HL-60/S4 (cell line): ENCODE results near the gene DIAPH2.

ENCODE experiments used
- in situ Hi-C: fragments of 300-500 bp; cut with MboI; formaldehyde crosslinking; loops from 2 replicates; pipeline ENCODE4 v1.14.3; 2022; ENCODE audit warnings: low sequenced_read_pairs

Gene DIAPH2

DNA sequence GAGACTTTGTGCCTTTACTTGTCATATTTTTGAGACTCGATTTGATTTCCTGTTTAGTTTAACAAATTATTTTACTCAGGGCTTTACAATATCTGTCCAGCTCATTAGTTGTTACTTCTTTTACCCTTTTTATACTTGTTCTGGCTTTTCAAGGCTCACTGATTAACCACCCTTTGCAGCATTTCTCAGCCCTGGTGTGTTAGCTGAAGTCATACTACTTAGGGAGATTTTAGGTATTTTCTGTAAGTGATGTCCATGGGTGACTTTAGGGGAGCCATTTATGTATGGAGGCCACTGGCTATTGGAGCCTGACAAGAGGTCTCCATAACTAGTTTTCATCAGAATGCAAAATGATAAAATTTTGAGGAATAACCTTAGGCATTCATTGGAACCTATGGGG lies 346.3 kb downstream of the DIAPH2 start:
- in situ Hi-C loops = no loop called here

DNA sequence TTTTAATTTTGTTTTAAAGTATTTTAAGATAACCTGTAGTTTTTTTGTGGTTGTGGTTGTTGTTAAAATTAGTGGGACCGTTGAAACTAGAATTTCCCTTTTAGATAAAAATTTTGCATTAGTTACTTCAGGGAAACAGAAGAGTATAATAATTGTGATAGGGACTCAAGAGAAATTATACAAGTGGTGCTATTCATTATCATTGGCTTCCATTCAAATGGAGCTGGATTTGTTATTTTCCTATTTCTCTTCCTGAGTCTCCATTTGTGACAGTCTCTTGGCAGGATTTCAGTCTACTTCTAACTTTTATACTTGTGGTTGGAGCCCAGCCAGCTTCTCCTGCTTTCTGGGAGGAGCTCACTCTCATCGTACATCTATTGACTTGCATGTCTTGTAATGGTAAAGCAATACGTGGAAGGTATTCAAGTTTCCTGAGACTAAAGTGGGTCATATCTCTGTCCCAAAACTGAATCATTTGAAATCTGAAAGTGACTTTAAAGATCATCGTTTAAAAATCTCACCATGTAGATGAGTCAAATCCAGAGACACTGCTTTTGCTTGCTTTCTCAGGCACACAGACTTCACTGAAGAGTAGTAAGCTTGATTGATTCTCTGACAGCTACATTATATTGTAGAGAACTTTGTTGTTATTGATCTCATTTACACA lies 354.9 kb downstream of the DIAPH2 start:
- in situ Hi-C loops = no loop called here

DNA sequence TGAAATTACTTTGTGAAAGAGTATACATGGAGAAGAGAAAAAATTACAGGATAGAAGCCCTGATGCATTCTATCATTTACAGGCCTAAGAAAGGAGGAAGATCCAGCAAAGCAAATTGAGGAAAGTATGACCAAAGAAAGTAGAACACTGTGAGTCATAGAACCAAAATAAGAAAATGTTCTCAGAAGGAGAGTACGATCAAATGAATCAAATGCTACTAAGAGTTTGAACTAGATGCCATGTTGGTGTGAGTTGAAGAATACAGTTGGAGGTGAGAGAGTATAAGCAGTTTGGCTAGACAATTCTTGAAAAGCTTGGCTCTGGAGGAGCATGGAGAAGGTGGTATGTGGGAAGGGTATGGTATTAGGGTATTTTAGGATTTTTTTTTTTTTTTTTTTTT lies 360.8 kb downstream of the DIAPH2 start:
- in situ Hi-C loops = no loop called here

DNA sequence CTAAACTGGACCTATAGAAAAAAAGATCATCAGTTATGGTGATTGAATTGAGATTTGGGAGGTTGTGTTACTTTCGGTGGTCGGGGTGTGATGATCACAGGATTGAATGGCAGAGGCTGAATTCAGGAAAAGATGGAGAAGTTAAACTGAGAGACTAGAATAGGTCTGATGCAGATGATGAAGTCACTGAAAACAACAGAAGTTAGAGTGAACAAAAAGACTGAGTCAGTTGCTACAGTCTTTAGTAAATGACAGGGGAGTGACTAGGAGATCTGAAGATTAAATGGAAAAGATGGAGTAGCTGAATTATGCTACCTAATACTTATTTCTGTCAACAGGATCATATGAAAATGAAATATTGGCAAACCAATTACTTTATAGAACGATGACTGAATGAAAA lies 362.2 kb downstream of the DIAPH2 start:
- in situ Hi-C loops = no loop called here

DNA sequence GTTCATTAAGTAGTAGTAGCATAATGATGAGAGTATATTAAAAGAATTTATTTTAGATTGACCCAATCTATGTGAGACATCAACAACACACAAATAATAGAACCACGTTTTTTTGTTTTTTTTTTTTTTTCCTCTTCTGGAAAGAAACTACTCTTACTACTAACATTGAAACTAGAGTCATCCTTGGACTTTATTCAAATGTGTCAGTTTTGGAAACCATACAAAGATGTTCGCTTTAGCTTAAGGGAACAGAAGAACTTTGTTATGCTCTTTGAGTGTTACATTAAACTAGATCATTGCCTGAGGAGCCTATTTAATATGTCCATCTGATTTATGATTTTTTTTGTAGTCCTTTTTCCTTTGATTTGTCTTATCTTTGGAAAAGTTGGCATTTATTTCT lies 365.8 kb downstream of the DIAPH2 start:
- in situ Hi-C loops = no loop called here

DNA sequence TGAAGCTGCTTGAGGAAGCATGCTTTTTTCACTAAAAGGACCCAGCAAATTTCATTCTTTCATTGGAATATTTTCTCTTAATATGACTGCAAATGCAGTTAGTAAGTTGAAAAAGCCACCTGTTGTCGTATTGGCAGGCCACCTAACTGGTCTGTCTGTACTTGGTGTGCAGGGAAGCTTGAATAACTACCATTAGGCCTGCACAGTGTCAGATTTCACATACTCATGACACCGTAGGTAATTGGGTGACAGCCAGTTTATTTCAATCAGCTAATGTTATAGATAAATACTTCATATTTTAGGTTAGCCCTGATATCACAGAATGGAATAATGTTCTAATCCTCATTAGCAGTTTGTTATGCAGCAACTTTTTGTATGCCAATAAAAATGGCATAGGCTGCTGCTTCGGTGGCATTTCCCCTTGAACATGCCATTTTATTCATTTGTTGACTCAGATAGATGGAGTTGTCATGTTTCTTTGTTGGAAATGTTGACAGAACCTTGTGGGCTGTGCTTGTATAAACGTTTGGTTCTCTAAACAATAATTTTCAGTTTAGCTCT lies 372.8 kb downstream of the DIAPH2 start:
- in situ Hi-C loops = no loop called here

DNA sequence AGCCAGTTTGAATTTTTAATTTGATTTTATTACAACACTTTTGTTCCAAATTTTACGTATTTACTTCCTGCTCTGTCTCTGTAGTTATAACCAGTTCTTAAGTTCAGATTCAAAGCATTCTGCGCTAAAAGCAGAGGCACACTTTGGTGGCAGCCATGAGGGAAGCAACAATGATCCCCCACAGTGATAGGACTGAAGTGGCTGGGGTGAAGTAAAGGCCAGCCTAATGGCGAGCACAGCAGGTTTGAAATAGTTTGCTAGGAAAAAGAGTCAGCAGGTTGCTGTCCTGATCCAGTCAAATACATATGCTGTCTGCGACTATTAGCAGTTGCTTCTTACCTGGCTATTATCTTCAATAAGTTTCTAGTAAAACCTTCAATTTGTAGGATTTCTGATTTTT lies 375.4 kb downstream of the DIAPH2 start:
- in situ Hi-C loops = no loop called here

DNA sequence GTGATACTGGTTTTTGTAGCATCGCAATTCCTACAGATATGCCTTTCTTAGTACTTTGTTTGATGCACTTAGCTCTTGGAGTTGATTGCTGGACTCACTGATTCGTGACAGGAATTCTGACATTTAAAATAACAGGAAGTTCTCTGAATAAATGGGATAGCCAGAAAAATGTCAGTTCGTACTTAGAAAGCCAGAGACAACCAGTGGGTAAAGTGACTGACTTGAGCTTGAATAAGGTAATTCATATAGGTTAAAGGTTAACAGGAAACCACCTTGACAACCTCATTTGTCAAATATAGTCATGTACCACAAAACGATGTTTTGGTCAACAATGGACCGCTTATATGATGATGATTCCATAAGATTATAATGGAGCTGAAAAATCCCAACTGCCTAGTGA lies 380.4 kb downstream of the DIAPH2 start:
- in situ Hi-C loops = no loop called here

DNA sequence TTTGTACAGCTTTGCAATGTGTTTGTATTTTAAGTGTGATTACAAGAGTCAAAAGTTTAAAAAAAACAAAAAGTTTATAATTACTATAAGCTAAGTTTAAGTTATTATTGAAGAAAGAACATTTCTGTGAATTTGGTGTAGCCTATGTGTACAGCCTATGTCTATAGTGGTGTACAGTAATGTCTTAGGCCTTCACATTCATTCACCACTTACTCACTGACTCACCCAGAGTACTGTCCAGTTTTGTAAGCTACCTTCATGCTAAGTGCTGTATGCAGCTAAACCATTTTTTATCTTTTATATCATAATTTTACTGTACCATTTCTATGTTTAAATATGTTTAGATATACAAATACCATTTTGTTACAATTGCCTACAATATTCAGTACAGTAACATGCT lies 381.3 kb downstream of the DIAPH2 start:
- in situ Hi-C loops = no loop called here

DNA sequence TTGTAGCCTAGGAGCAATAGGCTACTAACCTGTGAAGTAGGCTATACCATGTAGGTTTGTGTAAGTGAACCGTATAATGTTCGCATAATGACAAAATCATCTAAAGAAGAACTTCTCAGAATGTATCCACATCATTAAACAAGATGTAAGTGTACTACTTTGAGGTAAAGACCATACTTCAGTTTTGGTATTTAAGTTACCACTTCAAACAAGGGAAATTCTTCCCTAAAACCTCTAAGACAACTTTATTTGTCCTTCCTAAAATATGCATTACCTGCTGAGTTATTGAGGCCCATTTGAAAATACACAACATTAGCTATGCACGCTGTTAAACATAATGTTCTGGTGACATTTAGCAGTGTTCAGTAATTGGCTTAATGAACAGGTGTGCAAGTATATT lies 381.7 kb downstream of the DIAPH2 start:
- in situ Hi-C loops = no loop called here

DNA sequence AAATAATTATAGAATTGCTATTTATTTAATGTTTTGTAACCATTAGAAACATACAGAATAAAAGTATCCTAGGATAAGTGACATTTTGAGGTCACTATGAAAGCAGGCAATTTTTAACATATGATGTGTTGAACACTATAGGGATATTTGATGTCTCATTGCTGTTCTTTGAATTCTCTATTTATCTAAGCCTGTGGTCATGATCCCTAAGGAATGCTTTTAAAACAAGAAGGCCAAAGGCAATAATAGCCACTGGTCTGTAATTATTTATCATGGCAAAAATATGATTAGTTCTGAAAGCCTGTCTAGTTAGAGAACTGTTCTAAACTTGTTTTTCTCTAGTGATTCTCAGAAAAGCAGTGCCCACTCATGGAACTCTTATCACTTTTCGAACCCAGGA lies 385.7 kb downstream of the DIAPH2 start:
- in situ Hi-C loops = no loop called here

DNA sequence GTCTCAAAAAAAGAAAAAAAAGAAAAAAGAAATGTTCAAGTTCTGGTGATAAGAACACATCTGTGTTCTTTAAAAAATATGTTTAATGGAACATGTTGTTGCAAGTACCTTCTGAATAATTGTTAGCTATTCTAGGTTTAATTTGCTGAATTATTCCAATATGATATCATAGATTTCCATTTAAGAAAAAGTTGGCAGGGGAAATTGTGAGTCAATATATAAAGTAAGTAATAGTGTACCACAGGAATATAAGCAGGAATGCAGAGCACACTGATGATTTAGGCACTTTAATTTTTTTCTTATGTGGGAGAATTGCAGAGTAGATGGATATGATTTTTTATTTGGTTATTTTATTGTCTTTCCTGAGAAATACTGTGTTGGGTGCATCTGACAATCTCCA lies 389.8 kb downstream of the DIAPH2 start:
- in situ Hi-C loops = no loop called here

DNA sequence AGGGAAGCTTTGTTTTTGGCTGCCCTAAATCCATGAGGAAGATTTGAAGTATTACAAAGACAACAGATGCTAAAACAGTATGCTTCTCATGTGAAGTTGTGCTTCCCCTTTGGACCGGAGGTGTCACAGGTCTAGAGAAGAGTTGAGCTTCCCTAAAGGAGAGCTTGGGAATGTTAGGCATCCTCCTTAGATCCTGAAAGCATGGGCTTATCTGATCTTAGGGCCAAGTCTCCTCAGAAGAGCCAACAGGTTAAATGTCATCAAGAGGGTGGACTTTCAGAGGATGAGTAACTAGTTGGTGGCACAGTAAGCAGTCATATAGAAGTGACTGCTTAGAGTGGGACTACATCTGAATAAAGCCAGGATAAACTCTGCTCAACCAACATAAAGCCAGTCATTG lies 404.5 kb downstream of the DIAPH2 start:
- in situ Hi-C loops = no loop called here

DNA sequence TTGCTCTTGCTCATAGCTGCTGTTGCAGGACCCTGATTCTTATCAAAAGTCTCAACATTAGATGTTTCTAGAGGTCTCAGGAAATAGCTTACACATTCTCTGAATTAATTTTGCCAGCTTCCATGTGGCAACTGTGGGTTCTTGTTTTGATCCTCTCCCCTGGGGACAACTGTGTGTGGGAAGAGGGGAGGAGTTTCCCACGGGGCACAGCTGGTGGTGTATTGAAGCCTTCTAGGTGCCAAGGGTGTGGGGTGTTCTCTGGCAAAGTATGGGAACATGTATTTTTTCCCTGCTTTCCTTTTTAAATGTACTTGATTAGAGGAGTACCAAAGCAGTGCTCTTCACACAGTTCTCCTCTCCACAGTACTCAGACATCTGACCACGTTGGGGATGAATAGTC lies 411.7 kb downstream of the DIAPH2 start:
- in situ Hi-C loops = no loop called here

DNA sequence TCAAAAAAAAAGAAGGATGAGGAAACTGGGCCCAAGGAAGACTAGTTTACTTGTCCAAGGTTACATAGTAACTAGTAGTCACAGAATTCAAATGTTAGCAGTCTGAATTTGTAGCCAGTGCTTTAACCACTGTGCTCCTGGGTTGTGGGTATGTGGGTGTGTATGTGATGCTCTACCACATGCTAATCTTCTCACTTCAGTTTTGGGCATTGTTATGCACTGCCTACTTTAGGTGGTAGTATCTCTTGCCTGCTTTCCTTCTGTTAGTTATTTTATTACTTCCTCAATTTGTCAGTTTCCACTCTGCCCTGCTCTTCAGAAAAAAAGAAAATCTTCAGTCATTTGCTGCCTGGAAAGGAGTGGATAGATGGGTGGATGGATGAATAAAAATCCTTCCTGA lies 418.3 kb downstream of the DIAPH2 start:
- in situ Hi-C loops = no loop called here

DNA sequence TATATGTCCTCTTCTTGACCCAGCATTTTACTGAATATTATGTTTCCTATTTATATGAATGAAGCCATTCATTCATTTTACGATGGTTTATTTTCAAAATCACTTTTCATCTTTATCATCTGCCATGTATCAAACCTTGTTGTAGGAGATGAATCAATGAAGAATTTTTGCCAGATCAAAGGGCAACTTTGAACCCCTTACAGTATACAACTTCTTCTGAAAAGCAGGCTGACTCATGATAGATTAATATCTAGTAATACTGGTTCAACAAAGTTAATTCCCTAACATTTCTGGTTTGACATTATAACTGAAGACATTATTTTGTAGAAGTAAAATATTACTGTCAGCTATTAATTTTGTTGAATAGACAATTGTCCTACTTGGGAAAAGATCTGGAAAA lies 425.1 kb downstream of the DIAPH2 start:
- in situ Hi-C loops = no loop called here

DNA sequence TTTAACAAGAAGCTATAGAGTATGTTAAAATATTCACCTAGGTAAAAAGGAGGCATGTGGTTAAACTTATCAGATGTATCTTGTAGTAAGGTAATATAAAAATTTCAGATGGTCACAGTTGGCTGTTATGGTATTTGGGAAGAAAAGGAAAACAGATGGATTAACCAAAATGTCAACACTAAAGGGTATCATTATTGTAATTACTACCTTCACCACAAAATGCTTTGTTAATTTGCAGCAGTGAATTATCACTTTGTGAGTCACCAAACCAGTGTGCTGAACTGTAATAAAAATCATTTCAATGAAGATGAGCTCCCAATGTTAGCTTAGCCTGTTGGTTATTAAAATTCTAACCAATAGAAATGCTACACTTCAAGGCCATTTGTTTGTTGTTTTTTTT lies 432.9 kb downstream of the DIAPH2 start:
- in situ Hi-C loops = no loop called here

DNA sequence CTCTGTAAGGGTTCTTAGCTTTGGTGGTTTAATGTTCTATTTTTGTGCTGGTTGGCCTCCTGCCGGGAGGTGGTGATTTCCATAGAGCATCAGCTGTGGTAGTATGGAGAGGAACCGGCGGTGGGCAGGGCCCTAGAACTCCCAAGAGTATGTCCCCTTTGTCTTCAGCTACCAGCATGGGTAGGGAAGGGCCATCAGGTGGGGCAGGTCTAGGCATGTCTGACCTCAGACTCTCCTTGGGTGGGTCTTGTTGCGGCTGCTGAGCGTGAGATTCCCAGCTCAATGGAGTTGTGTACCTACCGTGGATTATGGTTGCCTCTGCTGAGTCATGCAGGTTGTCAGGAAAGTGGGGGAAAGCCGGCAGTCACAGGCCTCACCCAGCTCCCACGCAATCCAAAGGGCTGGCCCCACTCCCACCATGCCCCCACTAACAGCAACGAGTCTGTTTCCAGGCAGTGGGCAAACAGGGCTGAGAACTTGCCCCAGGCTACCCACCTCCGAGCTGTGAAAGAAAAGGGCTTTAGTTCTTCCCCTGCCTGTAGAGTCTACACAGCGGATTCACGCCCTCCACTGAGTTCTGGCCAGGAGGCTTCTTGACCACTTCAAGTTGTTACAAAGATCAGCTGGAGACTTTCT lies 434.9 kb downstream of the DIAPH2 start:
- in situ Hi-C loops = no loop called here

DNA sequence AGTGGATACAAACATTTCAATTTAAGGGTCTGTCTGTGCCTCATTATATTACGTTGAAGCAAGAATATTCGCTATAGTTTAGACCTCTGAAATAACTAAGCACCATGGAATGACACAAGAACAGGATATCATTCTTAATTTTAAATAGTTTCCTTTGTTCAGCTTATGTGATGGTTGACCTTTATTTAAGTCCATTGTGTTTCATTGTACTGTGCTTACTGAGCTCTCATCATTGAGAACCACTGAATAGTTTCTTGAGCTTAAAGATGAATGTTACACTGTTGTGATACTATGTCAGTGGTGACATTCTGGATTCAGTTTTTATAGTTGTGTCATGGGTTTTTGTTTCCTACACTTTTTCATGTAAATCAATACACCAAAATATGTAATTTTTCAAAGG lies 438.4 kb downstream of the DIAPH2 start:
- in situ Hi-C loops = no loop called here

DNA sequence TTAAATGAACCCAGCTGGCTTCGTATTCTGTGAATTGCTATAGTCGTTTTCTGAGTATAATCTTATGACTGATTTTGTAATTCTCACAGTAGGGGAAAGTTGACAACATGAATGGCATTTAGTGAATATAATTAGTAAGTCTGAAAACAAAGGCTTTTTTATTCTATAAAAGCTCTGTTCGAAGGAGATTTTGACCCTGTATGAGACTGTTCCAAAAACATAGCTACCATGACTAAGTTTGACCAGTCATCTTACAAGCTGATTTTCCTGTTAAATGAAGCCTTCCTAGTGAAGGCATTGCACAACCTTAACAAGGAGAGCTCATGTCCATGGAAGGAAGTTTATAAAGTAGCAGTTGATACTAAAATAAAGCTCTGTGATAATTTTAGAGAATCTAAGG lies 441.4 kb downstream of the DIAPH2 start:
- in situ Hi-C loops = no loop called here

DNA sequence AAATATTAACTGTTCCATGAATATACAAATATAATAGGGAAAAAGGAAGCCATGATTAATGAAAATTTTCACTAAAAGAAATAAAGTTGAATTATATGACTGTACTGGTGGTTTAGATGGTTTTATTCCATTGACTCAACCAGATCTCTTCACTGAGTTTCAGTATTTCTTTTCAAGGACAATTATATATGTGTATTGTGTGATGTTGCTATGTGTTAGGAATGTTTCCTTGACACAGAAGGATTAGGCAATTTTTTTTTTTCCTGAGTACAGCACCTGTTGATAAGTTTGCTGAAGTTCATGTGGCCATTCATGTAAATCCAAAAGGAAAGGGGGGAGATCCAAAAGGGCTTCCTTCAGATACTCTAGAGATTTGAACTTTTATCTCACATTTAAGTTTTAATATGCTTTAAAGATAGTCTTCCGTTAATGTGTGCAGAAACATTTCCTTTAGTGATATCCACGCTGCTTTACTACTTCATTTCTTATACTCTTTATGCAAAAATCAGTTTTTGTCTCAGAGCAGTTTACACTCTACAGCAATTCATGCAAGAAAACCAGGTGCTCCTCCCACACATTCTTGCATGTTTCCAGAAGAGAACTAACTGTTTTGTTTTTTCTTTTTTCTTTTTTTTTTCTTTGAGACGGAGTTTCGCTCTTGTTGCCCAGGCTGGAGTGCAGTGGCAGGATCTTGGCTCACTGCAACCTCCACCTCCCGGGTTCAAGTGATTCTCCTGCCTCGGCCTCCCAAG lies 448.2 kb downstream of the DIAPH2 start:
- in situ Hi-C loops = no loop called here

DNA sequence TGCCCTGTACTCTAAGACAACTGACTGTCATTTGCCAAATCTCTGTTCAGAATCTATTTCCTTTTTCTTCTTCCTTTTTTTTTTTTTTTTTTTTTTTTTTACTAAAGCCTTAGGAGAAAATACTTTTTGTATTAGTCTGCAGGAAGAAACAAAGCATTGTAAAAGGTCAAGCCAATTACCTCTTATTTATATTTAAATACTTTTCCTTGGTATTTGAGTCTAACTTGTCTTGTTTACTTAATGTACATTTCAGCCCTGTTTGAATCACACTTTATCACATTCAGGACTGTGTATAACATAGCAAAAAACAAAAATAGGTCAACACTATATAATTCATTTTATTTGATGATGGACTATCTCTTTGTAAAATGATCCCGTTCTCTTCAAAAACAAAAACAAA lies 461.3 kb downstream of the DIAPH2 start:
- in situ Hi-C loops = no loop called here
